Nucleus accumbens (tissue), 56 donors: ENCODE measurements around the gene SLC1A5.
A peak's percentile ranks its signal among the peaks of the same experiment; 100 is the strongest.
"Not testable (repeated sequence)": the region's sequence is repeated elsewhere in the genome, so short reads cannot be mapped to it uniquely, and the experiment has no call there.

Source experiments
- DNase-seq, 56 donors: peaks; one replicate each; lab custom pipeline; 2025; lab: John Stamatoyannopoulos, UW

SLC1A5 gene

GRCh38 chr19:46803555-46803954 lies 15.2 kb upstream of the SLC1A5 start:
- no peak for DNase-seq

- no peak for DNase-seq
Observed at GRCh38 chr19:46802152-46802551, 13.8 kb upstream of the SLC1A5 start.

DNA sequence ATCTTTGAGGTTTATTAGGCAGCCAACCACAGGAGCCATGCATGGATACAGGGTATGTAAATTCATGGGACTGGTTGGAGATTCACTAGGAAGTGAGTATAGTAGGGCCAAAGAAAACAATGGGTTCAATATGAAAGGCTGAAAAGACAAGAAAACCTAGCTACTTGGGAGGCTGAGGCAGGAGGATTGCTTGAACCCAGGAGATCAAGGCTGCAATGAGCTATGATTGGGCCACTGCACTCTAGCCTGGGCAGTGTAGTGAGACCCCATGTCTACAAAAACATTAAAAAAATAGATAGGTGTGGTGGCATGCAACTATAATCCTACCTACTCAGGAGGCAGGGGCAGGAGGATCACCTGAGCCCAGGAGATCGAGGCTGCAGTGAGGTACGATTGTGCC lies 10.3 kb upstream of the SLC1A5 start:
- no peak for DNase-seq

DNA sequence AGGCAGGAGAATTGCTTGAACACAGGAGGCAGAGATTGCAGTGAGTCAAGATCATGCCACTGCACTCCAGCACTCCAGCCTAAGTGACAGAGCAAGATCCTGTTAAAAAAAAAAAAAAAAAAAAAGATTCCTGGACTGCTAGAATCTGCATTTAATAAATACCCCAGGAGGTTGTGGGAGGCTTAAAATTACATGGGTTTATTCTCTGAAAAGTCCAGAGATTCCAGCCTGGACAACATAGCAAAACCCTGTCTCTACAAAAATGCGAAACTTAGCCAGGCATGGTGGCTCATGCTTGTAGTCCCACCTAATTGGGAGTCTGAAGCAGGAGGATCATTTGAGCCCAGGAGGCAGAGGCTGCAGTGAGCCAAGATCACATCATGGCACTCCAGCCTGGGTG lies 9.5 kb upstream of the SLC1A5 start:
- DNase-seq, result no peak

DNA sequence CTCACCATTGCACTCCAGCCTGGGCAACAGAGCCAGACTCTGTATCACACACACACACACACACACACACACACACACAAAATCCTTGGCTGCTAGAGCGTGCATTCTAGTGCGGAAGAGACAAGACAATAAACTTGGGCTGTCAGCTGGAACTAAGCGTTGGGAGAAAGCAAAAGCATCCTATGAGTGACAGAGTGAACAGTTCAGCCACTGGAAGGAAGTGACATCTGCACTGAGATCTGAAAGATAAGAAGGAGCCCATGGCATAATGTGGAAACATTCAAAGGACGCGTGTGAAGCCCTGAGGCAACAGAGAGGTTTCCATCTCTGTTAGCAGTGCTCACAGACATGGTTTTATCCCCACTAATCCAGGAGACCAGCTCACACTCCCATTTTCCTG lies 3.5 kb upstream of the SLC1A5 start:
- DNase-seq, result no peak

GRCh38 chr19:46789371-46789770 lies 977 bp upstream of the SLC1A5 start:
- no peak for DNase-seq

GRCh38 chr19:46788968-46789338 lies 559 bp upstream of the SLC1A5 start:
- DNase-seq, result no peak

- peak in 3 of 56 donors; percentile 10 to 12 (median 10) for DNase-seq
Observed at GRCh38 chr19:46787331-46788261, 798 bp downstream of the SLC1A5 start.

DNA sequence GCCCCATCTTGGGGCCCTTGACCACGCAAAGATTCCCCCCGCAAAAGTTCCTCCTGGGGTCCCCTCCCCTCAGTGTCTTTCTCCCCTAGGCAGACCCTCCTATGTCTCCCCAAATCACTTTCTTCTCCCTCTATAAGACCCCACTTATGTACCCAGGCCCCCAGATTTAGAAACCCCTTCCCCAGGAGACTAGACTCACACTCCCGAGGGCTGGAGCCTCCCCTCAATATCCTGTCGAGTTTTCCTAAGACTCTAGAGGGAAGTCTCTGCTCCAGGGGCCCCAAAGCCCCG lies 1.4 kb downstream of the SLC1A5 start:
- DNase-seq, result no peak

GRCh38 chr19:46786236-46787039 lies 2.0 kb downstream of the SLC1A5 start:
- peak in 12 of 56 donors; percentile 4 to 46 (median 25) for DNase-seq

DNA sequence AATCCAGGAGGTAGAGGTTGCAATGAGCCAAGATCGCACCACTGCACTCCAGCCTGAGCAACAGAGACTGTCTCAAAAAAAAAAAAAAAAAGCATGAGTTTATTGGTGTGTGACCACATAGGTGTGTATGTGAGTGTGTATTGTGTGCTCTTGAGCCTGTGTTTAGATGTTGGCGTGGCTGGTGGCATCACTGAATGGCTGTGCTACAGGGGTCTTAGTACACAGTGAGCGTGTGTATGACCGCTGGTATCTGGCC lies 2.5 kb downstream of the SLC1A5 start:
- DNase-seq, result no peak

GRCh38 chr19:46785054-46785979 lies 3.1 kb downstream of the SLC1A5 start:
- DNase-seq, result no peak

DNA sequence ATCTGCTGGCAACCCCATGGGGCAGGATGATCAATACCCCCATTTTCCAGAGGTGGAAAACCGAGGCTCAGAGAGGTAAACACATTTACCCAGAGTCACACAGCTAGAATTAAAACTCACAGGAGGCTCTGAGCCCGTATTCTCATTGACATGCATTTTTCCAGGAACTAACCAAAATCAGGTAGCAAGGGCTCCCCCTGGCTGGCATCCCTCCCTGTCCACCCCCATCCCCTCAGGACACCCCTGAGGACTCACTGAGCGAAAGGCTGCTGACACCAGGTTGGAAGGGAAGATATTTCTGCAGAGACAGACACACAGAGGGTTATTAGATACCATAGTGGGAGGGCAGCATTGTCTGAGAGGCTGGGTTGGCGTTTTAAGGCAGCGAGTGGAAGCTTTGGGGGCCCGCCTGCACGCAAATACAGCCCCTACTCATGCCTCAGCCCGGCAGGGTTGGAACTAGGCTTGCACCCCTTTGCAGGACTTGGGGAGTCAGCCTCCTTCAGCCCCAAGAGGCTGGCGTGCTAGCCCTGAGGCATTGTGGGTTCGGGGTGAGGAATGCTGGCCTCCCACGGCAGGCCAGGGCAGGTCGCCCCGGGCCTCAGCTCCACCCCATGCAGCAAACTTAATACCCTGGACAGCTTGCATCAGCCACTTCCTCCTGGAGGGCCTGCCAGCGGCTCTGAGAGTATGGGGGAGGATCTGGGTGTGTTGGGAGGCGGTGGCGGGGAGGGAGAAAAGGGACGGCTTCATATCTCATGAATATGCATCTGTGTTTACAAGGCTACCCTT lies 3.9 kb downstream of the SLC1A5 start:
- DNase-seq, result peak in 3 of 56 donors; percentile 13 to 20 (median 19)

GRCh38 chr19:46783670-46784069 lies 4.7 kb downstream of the SLC1A5 start:
- no peak for DNase-seq

GRCh38 chr19:46782355-46783019 lies 5.9 kb downstream of the SLC1A5 start:
- DNase-seq, result no peak

DNA sequence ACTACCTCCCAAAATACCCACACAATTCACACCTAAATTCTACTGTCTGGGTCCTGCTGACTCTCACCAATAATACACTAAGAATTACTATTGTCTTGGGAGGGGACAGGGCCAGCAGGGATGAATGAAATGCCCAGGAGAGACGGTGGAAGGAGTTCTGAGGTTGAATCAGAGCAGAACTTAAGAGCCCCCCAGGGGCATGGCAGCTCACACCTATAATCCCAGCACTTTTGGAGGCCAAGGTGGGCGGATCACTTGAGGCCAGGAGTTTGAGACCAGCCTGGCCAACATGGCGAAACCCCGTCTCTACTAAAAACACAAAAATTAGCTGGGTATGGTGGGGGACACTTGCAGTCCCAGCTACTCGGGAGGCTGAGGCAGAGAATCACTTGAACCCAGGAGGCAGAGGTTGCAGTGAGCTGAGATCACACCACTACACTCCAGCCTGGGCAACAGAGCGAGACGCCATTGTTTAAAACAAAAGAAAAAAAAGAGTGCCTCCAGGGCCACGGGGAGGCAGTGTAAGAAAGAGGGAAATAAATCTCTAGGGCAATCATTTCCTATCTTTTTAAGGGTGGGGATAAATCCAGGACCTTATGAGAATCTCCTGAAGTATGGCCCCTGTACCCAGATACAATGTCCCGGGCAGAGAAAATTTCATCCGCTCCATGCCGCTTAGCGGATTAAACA lies 10.3 kb downstream of the SLC1A5 start:
- not testable (repeated sequence) for DNase-seq

DNA sequence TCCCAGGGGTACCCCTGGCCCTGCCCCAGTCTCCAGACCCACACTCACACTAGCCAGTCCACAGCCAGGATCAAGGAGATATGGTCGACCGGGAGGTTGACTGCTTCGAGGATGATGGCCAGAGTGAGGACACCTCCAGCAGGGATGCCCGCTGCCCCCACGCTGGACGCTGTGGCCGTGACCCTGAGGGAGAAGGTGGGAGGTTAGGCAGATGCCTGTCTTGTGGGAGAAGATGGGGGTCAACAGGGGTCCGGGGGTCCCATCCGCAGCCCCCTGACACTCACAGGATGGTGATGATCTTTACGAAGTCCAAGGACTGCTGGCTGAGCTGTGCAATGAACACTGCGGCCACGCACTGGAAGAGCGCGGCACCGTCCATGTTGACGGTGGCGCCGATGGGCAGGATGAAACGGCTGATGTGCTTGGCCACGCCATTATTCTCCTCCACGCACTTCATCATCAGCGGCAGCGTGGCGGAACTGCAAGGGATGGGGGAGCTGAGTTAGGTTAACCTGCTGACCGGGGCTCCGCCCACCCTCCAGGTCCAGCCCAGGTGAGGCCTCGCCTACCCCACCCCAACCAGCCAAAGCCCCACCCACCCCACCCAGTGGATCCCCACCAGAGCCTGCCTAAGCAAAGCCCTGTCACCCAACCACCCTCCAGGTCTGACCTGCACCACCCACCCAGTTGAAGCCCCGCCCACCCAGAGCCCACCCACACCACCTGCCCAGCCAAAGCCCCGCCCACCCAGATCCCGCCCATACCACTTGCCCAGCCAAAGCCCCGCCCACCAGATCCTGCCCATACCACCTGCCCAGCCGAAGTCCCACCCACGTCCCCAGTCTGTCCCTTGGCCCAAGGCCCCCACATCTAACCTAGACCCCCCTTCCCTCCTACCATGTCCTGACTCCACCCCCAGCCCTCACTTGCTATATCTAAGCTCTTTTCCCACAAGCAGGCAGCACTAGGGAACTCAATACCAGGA lies 11.2 kb downstream of the SLC1A5 start:
- DNase-seq, result no peak
